Esophagus (tissue), 2 donors: ENCODE results near the gene CSRNP2. TPM values are rescaled to one million over a fixed set of nuclear protein-coding genes. Genes with fewer than 3 reads are reported as not detected.

Experiments
- H3K27ac ChIP-seq, 2 donors: one replicate each; pipeline ENCODE4 v1.5.1; 2013; ENCODE audit warnings: low read depth in 2 of 2, mild to moderate bottlenecking in 2 of 2, inconsistent platforms in 1 of 2, low read length in 1 of 2, moderate library complexity in 1 of 2
- H3K27me3 ChIP-seq, 2 donors: one replicate each; pipeline ENCODE4 v1.6.1; 2013; ENCODE audit warnings: low read length in 2 of 2, control low read depth in 1 of 2, mild to moderate bottlenecking in 1 of 2; ENCODE audit not compliant: insufficient read depth in 2 of 2, control insufficient read depth in 1 of 2
- H3K36me3 ChIP-seq, 2 donors: one replicate each; pipeline ENCODE4 v1.6.1; 2013; ENCODE audit warnings: low read length in 1 of 2; ENCODE audit not compliant: control insufficient read depth in 2 of 2, insufficient read depth in 2 of 2
- H3K4me1 ChIP-seq, 2 donors: one replicate each; pipeline ENCODE4 v1.6.1; 2013; ENCODE audit warnings: low read length in 1 of 2; ENCODE audit not compliant: control insufficient read depth in 2 of 2, insufficient read depth in 2 of 2
- H3K4me3 ChIP-seq, 2 donors: one replicate each; pipeline ENCODE4 v1.5.1; 2013; ENCODE audit warnings: low read length in 2 of 2, mild to moderate bottlenecking in 2 of 2, low read depth in 1 of 2, moderate library complexity in 1 of 2
- H3K9me3 ChIP-seq, 2 donors: one replicate each; pipeline ENCODE4 v1.6.1; 2013; ENCODE audit warnings: mild to moderate bottlenecking in 2 of 2, low read depth in 1 of 2, low read length in 1 of 2, moderate library complexity in 1 of 2; ENCODE audit not compliant: control insufficient read depth in 2 of 2, insufficient read depth in 1 of 2
- WGBS, 2 donors: extraction: QIAGEN DNeasy Blood & Tissue Kit; methylation state at CpG; one replicate each; pipeline ENCODE4 v1.1.7; 2013; 5-methylcytosine and 5-hydroxymethylcytosine counted together
- polyA plus RNA-seq, 2 donors: library from polyadenylated mRNA; stranded (reverse); fragments of 200-250 nt; gene quantifications; one replicate each; pipeline ENCODE4 v1.2.3, GENCODE V29; 2013
- donor health status: healthy with polysubstance abuse.
- donor health status: Bipolar disorder and iron deficiency.

Gene CSRNP2
- polyA plus RNA-seq, 2 donors: 4.8 to 7.3 TPM

- no peaks in the 10 kb centered on the region for H3K36me3 ChIP-seq
- 73 to 74% methylated on average over 3 of the region's 3 CpGs for WGBS, 2 donors
- no peaks in the 10 kb centered on the region for H3K27me3 ChIP-seq
- no peaks in the 10 kb centered on the region for H3K9me3 ChIP-seq
- H3K4me3 ChIP-seq: no peak overlapping the region
- no peak overlapping the region for H3K27ac ChIP-seq
- H3K4me1 ChIP-seq: no peaks in the 10 kb centered on the region
These were observed 47.1 kb downstream of the CSRNP2 start for GRCh38 chr12:51036279-51036678.

DNA sequence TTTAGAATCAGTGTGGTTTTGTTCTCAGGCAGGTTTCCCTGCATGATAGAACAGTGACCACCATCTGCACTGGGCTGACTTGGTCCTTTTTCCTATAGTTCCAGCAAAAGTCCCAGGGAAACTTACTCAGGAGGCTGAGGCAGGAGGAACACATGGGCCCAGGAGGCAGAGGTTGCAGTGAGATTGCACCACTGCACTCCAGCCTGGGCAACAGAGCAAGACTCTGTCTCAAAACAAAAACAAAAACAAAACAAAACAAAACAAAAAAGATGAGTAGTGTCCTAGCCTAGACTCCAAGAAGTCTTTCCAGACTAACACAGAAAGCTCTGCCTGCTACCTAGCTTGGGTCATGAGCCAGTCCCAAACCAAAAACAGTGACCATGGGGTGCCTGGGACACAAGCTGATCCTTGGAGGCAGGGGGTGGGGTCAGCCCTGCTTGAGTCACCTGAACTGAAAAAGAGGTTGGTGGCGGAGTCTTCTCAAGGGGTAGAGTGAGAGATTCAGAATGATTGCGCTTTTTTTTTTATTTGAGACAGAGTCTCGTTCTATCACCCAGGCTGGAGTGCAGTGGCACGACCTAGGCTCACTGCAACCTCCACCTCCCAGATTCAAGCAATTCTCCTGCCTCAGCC, 49.8 kb downstream of the CSRNP2 start:
- no peaks in the 10 kb centered on the region for H3K9me3 ChIP-seq
- no peaks in the 10 kb centered on the region for H3K36me3 ChIP-seq
- H3K27ac ChIP-seq: no peak overlapping the region
- H3K4me3 ChIP-seq: no peak overlapping the region
- H3K27me3 ChIP-seq: no peaks in the 10 kb centered on the region
- H3K4me1 ChIP-seq: no peaks in the 10 kb centered on the region
- 93 to 97% methylated on average over 4 of the region's 4 CpGs for WGBS, 2 donors

DNA sequence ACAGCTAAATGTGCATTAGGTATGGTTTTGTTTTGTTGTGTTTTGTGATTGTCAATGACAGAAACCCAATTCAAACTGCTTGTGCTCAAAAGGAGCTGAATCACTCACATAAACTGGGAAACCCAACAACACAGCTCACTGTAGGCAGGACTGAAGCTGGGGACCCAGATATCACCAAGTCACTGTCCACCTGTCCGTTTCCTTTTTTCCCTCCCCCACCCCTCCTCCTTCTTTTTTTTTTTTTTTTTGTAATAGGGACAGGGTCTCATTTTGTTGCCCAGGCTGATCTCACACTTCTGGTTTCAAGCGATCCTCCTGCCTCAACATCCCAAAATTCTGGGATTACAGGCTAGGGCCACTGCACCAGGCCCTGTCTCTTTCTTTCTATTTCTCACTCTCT, 50.3 kb downstream of the CSRNP2 start:
- no peaks in the 10 kb centered on the region for H3K36me3 ChIP-seq
- no peak overlapping the region for H3K4me3 ChIP-seq
- WGBS, 2 donors: 90 to 96% methylated on average over 2 of the region's 2 CpGs
- H3K27me3 ChIP-seq: no peaks in the 10 kb centered on the region
- no peak overlapping the region for H3K27ac ChIP-seq
- no peaks in the 10 kb centered on the region for H3K4me1 ChIP-seq
- H3K9me3 ChIP-seq: no peaks in the 10 kb centered on the region

DNA sequence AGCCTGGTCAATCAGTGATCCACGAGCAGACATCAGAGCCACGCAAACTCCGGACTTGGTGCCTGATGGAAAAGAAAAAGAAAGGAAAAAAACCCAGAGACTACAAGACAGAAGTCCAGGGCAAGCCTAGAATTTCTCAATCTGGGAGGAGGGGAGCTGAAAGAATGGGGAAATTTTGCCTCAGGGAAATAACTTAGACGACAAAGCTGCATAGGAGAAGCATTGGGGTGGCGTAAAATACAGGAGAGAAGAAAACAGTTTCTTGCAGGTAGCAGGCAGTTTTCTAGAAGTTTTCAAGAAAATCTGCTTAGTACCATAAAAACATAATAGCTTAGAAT, 54.6 kb downstream of the CSRNP2 start:
- WGBS, 2 donors: 42 to 50% methylated on average over 5 of the region's 5 CpGs
- peak overlapping the region in 1 of 2 donors; percentile 4 for H3K4me3 ChIP-seq
- H3K36me3 ChIP-seq: no peaks in the 10 kb centered on the region
- H3K4me1 ChIP-seq: no peaks in the 10 kb centered on the region
- no peak overlapping the region for H3K27ac ChIP-seq
- no peaks in the 10 kb centered on the region for H3K27me3 ChIP-seq
- H3K9me3 ChIP-seq: no peaks in the 10 kb centered on the region

GRCh38 chr12:51028126-51028812, 55.1 kb downstream of the CSRNP2 start:
- Histone ChIP-seq H3K27me3 (no peaks in the 10 kb centered on the region), H3K27ac (peak overlapping the region in 1 of 2 donors; percentile 63), H3K4me1 (no peaks in the 10 kb centered on the region), H3K9me3 (no peaks in the 10 kb centered on the region), H3K36me3 (no peaks in the 10 kb centered on the region), H3K4me3 (peak overlapping the region in 1 of 2 donors; percentile 4)
- WGBS, 2 donors: 15 to 17% methylated on average over 9 of the region's 9 CpGs

- 86 to 88% methylated on average over 15 of the region's 15 CpGs for WGBS, 2 donors
These were observed 56.0 kb downstream of the CSRNP2 start for GRCh38 chr12:51027342-51027835.

GRCh38 chr12:51025836-51026638, 57.4 kb downstream of the CSRNP2 start, which contains the start of gene SLC11A2:
Gene SLC11A2 (minus strand): TSS chr12:51026384. CDS start chr12:51010728, 15,656 bp downstream.
- H3K4me3 ChIP-seq: peak within 1 kb of the TSS; percentile 78 to 97
- 0 to 1% methylated on average over 72 to 74 of the region's 74 CpGs for WGBS, 2 donors
- H3K27ac ChIP-seq: peak within 1 kb of the TSS; percentile 95 to 97

More at GRCh38 chr12:51027342-51027835, 56.0 kb downstream of the CSRNP2 start:
- no peaks in the 10 kb centered on the region for H3K4me1 ChIP-seq
- H3K27me3 ChIP-seq: no peaks in the 10 kb centered on the region
- peak overlapping the region in 1 of 2 donors; percentile 13 for H3K4me3 ChIP-seq
- peak overlapping the region in 1 of 2 donors; percentile 15 for H3K27ac ChIP-seq
- H3K9me3 ChIP-seq: no peaks in the 10 kb centered on the region
- no peaks in the 10 kb centered on the region for H3K36me3 ChIP-seq

GRCh38 chr12:51025338-51025835, 58.0 kb downstream of the CSRNP2 start:
- WGBS, 2 donors: 5 to 6% methylated on average over 9 of the region's 9 CpGs
- no peaks in the 10 kb centered on the region for H3K9me3 ChIP-seq
- no peaks in the 10 kb centered on the region for H3K27me3 ChIP-seq
- no peaks in the 10 kb centered on the region for H3K36me3 ChIP-seq
- no peaks in the 10 kb centered on the region for H3K4me1 ChIP-seq
- H3K27ac ChIP-seq: peak overlapping the region; percentile 95 to 97
- peak overlapping the region; percentile 78 to 97 for H3K4me3 ChIP-seq

More at GRCh38 chr12:51025836-51026638, 57.4 kb downstream of the CSRNP2 start, which contains the start of gene SLC11A2:
- no peaks in the 10 kb centered on the region for H3K27me3 ChIP-seq
- no peaks in the 10 kb centered on the region for H3K9me3 ChIP-seq
- H3K36me3 ChIP-seq: no peaks in the 10 kb centered on the region
- H3K4me1 ChIP-seq: no peaks in the 10 kb centered on the region

GRCh38 chr12:51023625-51024382, 59.6 kb downstream of the CSRNP2 start:
- 33 to 41% methylated on average over 4 of the region's 4 CpGs for WGBS, 2 donors
- Histone ChIP-seq H3K27ac (peak overlapping the region; percentile 86 to 95), H3K36me3 (no peaks in the 10 kb centered on the region), H3K27me3 (no peaks in the 10 kb centered on the region), H3K9me3 (no peaks in the 10 kb centered on the region), H3K4me3 (peak overlapping the region; percentile 32 to 78), H3K4me1 (no peaks in the 10 kb centered on the region)
